ENCODE data around the gene PEA15. TPM values are rescaled to one million over a fixed set of nuclear protein-coding genes. Genes with fewer than 3 reads are reported as not detected.
A peak's percentile ranks its signal among the peaks of the same experiment; 100 is the strongest.

The PEA15 gene
- polyA plus RNA-seq, 1 donor from 2014 or later = 19.4 TPM

DNA sequence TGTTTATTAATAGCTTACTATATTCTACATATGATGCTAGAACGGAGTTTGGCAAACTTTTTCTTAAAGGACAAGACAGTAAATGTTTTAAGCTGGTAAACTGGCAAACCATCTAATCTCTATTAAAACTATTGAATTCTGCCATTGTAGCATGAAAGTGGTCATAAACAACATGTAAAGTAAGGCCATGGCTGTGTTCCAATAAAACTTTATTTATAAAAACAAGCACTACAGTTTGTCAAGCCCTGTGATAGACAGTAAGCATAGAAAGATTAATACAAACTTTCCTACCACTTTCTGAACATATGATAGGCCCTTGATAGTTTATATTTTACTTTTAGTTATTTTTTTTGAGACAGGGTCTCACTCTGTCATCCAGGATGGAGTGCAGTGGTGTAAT is 22.4 kb downstream of the PEA15 start:
- H3K27ac Mint-ChIP-seq = peak overlapping the region in 1 of 3 donors; percentile 35
- H3K4me3 Mint-ChIP-seq = no peak overlapping the region
- no peaks in the 10 kb centered on the region for H3K27me3 Mint-ChIP-seq
- H3K4me1 Mint-ChIP-seq = peaks cover 0 to 2% (median 0%) of the 10 kb centered on the region in 3 donors
- no peaks in the 10 kb centered on the region for H3K9me3 Mint-ChIP-seq
- H3K36me3 Mint-ChIP-seq = peaks cover 8% of the 10 kb centered on the region

DNA sequence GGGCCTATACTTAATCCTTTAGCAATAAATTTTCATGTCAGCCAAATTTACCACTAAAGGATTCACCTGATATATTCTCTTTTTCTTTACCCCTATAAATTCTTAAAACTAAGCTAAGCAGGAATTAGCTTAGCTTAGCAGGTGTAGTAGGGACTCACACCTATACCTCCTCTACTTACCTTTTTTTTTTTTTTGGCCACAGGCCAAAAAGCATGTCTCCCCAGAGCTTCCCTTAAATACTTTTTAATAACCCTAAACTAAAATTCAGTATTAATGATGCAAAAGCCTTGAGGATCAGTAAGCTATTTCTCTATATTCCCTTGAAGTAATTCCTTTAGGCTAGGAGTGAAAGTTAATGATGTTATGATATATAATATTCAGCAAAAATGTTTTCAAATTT is 23.2 kb downstream of the PEA15 start:
- peaks cover 0 to 2% (median 1%) of the 10 kb centered on the region in 3 donors for H3K4me1 Mint-ChIP-seq
- no peak overlapping the region for H3K27ac Mint-ChIP-seq
- H3K36me3 Mint-ChIP-seq = peaks cover 8% of the 10 kb centered on the region
- H3K27me3 Mint-ChIP-seq = no peaks in the 10 kb centered on the region
- H3K9me3 Mint-ChIP-seq = no peaks in the 10 kb centered on the region
- no peak overlapping the region for H3K4me3 Mint-ChIP-seq

DNA sequence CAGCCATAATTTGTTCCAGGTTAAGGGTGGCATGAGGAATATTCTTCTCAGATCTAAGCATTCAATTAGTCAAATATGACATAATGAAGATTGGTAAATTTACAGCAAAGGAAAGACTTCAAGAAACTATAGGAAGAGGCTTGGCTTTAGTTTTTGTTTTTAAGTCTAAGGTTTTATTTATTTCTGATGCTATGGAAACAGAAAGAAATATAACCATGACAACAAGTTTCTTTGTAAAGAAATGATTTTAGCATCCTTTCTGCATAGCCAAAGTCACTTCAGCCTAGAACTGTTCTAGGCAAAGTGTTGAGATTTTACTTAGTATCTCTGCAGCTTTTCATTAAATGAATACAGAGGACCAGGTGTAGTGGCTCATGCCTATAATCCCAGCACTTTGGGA is 27.7 kb downstream of the PEA15 start:
- no peak overlapping the region for H3K4me3 Mint-ChIP-seq
- H3K36me3 Mint-ChIP-seq = peaks cover 16% of the 10 kb centered on the region
- no peak overlapping the region for H3K27ac Mint-ChIP-seq

DNA sequence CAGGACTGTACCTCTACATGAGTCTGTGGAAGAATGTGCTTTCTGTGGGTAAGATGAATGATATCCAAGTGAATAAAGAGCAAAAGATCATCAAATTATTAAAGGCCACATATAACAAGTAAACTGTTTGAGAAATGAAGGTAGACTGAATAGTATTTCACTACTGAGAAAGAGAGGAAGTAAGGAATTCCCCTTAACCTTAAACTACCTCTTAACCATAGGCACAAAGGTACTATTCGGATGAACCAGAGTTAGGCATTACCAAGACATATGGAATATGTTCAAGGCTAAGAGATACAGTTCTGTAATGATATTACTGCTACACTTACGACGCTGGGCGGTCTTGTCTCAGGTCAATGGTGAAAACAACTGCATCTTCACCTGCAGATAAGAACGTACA is 31.6 kb downstream of the PEA15 start:
- Mint-ChIP-seq H3K27ac (peak overlapping the region in 1 of 3 donors; percentile 85), H3K4me1 (peaks cover 14 to 19% (median 18%) of the 10 kb centered on the region in 3 donors), H3K27me3 (no peaks in the 10 kb centered on the region), H3K9me3 (no peaks in the 10 kb centered on the region), H3K36me3 (peaks cover 9% of the 10 kb centered on the region), H3K4me3 (peak overlapping the region in 2 of 4 donors; percentile 23 to 45)

More for the DNA sequence above, 27.7 kb downstream of the PEA15 start:
- Mint-ChIP-seq H3K4me1 (peaks cover 12 to 19% (median 15%) of the 10 kb centered on the region in 3 donors), H3K27me3 (no peaks in the 10 kb centered on the region), H3K9me3 (no peaks in the 10 kb centered on the region)

DNA sequence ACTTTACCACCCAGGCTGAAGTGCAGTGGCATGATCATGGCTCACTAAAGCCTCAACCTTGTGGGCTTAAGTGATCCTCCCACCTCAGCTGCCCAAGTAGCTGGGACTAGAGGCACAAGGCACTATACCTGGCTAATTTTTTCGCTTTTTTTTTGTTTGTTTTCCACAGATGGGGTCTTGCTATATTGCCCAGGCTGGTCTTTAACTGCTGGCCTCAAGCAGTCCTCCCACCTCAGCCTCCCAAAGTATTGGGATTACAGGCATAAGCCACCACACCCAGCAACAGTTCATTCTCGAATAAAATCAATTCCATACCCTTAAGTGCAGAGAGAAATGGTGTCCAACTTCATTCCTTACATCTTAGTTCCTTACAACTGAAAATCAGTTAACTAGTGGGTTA is 32.4 kb downstream of the PEA15 start:
- H3K4me3 Mint-ChIP-seq = no peak overlapping the region
- peaks cover 9% of the 10 kb centered on the region for H3K36me3 Mint-ChIP-seq
- no peaks in the 10 kb centered on the region for H3K9me3 Mint-ChIP-seq
- H3K4me1 Mint-ChIP-seq = peaks cover 14 to 19% (median 18%) of the 10 kb centered on the region in 3 donors
- no peaks in the 10 kb centered on the region for H3K27me3 Mint-ChIP-seq
- H3K27ac Mint-ChIP-seq = peak overlapping the region in 2 of 3 donors; percentile 65 to 85

DNA sequence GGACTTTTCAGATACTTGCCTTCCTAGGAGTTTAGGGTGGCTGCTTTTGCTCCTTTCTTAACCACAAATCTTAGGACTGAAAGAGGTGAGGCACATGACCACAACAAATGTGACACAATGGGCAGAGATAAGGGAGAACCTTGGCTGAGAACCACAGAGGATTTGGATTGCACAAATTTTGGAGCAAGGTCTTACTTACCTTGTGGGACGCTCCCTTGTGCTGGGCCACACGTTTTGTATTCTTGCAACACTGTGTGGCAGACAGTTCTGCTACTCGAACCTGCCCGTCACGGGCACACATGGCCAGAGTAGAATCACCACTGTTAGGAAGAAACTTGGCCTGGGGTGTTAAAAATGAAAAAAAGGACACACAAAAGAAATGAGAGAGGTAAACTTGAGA is 33.2 kb downstream of the PEA15 start:
- no peaks in the 10 kb centered on the region for H3K27me3 Mint-ChIP-seq
- peaks cover 9% of the 10 kb centered on the region for H3K36me3 Mint-ChIP-seq
- no peaks in the 10 kb centered on the region for H3K9me3 Mint-ChIP-seq
- H3K4me3 Mint-ChIP-seq = no peak overlapping the region
- peak overlapping the region in 1 of 3 donors; percentile 47 for H3K27ac Mint-ChIP-seq
- H3K4me1 Mint-ChIP-seq = peaks cover 17 to 19% (median 18%) of the 10 kb centered on the region in 3 donors

DNA sequence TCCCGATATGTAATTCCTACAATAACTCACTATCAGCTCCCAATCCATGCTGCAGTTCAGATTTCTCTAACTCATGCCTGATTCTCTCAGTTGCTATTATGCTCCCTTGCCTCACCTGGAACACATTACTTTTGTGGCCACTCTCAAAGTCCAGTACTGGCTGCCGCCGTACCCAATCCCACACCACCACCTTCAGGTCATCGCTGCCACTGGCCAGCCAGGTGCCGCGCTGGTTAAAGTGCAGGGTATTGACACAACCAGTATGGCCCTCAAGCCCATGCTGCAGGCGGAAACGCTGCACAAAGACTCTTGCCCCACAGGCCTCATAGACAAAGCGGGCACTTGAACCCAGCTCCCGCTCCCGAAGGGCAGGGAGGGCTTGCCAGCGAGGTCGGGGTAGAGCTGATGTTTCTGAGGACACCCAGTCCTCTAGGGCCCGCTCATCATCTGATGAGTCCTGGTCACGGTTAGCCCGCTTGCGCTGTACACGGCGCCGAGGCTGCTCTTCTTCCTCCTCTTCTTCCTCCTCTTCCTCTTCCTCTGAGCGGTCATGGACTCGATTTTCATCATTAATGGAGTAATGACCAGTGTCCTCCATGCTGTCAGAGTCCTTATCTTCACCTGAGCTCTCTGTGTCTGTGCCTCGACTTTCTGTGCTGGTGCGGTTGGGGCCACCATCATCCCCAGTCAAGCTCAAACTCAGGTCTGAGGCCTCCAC is 34.6 kb downstream of the PEA15 start:
- peaks cover 13 to 17% (median 15%) of the 10 kb centered on the region in 3 donors for H3K4me1 Mint-ChIP-seq
- no peaks in the 10 kb centered on the region for H3K27me3 Mint-ChIP-seq
- peak overlapping the region in 1 of 4 donors; percentile 49 for H3K4me3 Mint-ChIP-seq
- peaks cover 9% of the 10 kb centered on the region for H3K36me3 Mint-ChIP-seq
- H3K9me3 Mint-ChIP-seq = no peaks in the 10 kb centered on the region
- H3K27ac Mint-ChIP-seq = peak overlapping the region in 1 of 3 donors; percentile 35

DNA sequence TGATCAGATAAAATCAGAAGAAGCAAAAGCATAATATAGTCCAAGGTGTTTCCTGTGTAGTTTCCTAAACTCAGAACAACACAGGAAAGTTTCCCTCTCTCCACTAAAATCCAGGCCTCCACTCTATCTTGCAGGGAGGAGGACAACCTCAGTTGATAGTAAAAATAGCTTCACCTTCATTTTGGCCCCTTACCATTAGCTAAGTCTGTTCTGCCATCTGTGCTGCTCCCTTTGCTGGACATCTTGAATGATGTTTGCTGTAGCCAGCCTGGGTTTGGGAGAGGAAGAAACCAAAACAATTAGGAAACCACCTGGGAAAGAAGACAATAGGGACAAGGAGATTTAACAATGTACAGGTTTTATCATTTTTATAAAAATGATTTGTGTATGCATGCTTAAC is 38.6 kb downstream of the PEA15 start:
- H3K36me3 Mint-ChIP-seq = peaks cover 2% of the 10 kb centered on the region
- H3K27ac Mint-ChIP-seq = peak overlapping the region in 1 of 3 donors; percentile 47
- no peaks in the 10 kb centered on the region for H3K9me3 Mint-ChIP-seq
- H3K4me3 Mint-ChIP-seq = peak overlapping the region in 1 of 4 donors; percentile 22
- no peaks in the 10 kb centered on the region for H3K27me3 Mint-ChIP-seq
- H3K4me1 Mint-ChIP-seq = peaks cover 5 to 12% (median 10%) of the 10 kb centered on the region in 3 donors

DNA sequence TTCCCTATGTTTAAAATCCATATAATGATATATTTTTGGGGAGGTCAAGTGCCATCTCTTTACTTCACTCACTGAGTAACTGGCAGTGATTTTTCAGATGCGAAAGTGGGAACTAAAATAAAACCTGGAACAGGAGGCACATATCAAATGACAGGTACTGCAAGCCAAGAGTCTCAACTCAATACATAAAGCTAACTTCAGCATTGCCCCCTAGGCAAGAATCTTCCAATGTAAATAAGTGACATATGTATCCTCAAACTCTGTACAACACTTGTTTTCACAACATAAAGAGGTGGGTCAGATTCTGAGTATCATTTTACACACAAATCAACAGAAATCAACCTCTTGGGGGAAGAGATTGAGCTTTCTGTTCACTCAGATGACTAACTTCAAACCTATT is 39.0 kb downstream of the PEA15 start:
- peak overlapping the region in 1 of 3 donors; percentile 47 for H3K27ac Mint-ChIP-seq
- H3K9me3 Mint-ChIP-seq = no peaks in the 10 kb centered on the region
- H3K36me3 Mint-ChIP-seq = peaks cover 2% of the 10 kb centered on the region
- no peak overlapping the region for H3K4me3 Mint-ChIP-seq
- H3K27me3 Mint-ChIP-seq = no peaks in the 10 kb centered on the region
- peaks cover 5 to 10% (median 9%) of the 10 kb centered on the region in 3 donors for H3K4me1 Mint-ChIP-seq

DNA sequence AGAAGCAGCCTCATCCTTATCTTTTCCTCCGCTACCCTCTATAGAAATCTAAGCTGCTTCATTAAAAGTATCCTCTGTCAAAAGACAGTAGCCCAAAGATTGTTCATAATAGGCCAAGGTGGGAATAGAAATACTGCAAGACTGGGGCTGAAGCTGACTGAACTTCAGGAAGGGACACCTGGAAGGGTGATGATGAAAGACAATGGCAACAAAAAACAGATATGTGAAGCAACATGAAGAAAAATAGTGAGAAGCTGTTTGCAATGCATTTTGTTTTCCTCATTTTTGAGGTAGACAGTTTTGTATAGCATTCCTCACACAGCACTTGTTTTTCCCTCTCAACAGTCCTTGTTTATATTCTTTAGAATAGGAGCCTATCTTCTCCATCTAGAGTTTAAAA is 40.2 kb downstream of the PEA15 start:
- no peak overlapping the region for H3K4me3 Mint-ChIP-seq
- H3K27me3 Mint-ChIP-seq = no peaks in the 10 kb centered on the region
- H3K4me1 Mint-ChIP-seq = peaks cover 5 to 11% (median 9%) of the 10 kb centered on the region in 3 donors
- no peak overlapping the region for H3K27ac Mint-ChIP-seq
- no peaks in the 10 kb centered on the region for H3K36me3 Mint-ChIP-seq
- H3K9me3 Mint-ChIP-seq = no peaks in the 10 kb centered on the region

DNA sequence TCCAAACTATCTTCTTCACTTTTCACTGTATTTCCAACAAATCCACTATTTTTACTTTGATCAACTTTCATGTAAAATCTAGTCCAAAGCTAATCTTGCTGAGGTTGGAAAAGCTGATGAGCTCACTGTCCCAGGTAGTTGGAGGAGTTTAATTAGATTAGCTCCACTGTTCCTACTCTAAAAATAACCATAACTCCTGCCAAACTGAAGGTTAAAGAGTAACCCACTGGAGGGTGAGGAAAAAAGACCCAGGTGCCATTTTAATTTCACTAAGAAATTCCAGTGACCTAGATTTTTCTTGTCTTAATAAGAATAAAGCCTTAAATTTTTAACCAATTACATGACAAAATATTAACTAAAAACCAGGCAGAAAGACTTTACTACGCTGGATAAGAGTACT is 41.9 kb downstream of the PEA15 start:
- Mint-ChIP-seq H3K4me1 (peaks cover 10 to 16% (median 15%) of the 10 kb centered on the region in 3 donors), H3K9me3 (no peaks in the 10 kb centered on the region), H3K4me3 (no peak overlapping the region), H3K27ac (no peak overlapping the region), H3K36me3 (no peaks in the 10 kb centered on the region), H3K27me3 (no peaks in the 10 kb centered on the region)

DNA sequence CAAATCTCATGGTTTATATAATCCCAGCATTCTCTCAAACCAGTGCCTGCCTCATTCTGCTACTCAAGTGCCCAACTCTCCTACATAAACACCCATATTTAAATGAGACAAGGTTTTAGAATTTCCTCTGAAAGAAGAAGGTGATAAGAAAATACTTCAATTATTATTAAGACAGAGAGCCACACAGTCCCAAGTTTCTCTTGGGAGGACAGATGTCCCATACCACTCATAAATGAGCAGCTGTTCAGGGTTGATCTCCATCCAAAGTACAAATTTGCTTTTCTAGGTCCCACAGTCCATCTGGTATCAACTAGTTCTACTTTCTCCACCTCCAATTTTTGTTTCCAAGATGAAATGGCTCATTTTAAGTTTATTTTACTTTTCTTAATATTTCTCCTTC is 45.8 kb downstream of the PEA15 start:
- H3K36me3 Mint-ChIP-seq = peaks cover 1% of the 10 kb centered on the region
- no peaks in the 10 kb centered on the region for H3K27me3 Mint-ChIP-seq
- H3K4me3 Mint-ChIP-seq = no peak overlapping the region
- no peaks in the 10 kb centered on the region for H3K9me3 Mint-ChIP-seq
- peak overlapping the region in 2 of 3 donors; percentile 51 to 53 for H3K27ac Mint-ChIP-seq
- H3K4me1 Mint-ChIP-seq = peaks cover 11 to 13% (median 13%) of the 10 kb centered on the region in 3 donors

DNA sequence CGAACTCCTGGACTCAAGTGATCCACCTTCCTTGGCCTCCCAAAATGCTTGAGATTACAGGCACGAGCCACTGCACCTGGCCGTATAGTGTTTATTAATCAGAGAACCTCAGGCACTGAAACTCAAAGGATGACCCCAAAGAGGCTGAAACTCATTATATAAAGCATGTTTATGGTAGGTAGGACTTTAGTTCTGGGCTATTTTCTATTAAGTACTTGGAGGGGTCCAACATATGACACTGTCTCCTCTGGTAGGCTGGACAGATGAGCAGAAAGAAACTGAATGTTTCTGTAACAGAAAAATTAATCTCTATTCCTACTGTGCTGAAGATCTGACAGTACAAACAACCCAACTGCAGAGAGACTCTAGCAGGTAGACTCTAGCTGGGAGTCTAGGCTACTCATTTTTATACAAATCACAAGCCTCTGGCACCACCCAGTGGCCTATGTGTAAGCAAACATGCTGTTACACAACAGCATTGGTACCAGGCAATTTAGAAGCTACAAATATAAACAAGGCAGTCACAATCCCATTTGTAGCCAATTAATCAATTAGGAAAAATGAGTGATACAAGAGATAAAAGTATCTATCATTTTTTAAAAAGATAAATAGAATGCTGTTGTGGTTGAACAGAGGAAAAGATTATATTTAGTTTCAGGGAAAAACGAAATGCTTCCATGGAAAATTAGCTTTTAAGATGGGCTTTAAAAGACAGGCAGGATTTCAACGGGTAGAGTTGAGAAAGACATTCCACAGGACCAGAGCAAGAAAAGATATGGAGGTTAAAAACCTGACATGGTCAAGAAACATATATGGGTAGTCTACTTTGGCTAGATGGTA is 46.7 kb downstream of the PEA15 start:
- Mint-ChIP-seq H3K36me3 (peaks cover 1% of the 10 kb centered on the region), H3K9me3 (no peaks in the 10 kb centered on the region), H3K27ac (peak overlapping the region in 2 of 3 donors; percentile 51 to 91), H3K4me1 (peaks cover 11 to 19% (median 11%) of the 10 kb centered on the region in 3 donors), H3K4me3 (no peak overlapping the region), H3K27me3 (no peaks in the 10 kb centered on the region)

DNA sequence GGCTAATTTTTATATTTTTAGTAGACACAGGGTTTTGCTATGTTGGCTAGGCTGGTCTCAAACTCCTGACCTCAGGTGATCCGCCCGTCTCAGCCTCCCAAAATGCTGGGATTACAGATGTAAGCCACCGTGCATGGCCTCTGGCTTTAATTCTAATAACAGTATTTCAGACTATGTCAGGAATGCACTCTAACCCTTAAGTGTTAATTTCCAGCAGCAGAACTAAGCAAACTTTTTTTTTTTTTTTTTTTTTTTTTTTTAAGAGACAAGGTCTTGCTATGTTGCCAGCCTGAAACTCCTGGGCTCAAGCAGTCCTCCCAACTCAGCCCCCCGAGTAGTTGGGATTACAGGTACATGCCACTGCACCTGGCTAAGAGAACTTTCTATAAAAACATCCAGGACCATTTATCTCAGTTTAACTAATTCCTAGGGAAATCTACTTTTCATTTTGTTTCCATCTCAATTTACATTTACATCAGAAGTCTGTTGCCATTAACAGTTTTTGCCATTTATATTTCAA is 50.7 kb downstream of the PEA15 start:
- no peaks in the 10 kb centered on the region for H3K27me3 Mint-ChIP-seq
- H3K4me3 Mint-ChIP-seq = peak overlapping the region in 1 of 4 donors; percentile 29
- H3K36me3 Mint-ChIP-seq = peaks cover 1% of the 10 kb centered on the region
- H3K27ac Mint-ChIP-seq = no peak overlapping the region
- no peaks in the 10 kb centered on the region for H3K9me3 Mint-ChIP-seq
- peaks cover 20 to 31% (median 30%) of the 10 kb centered on the region in 3 donors for H3K4me1 Mint-ChIP-seq
